ENCODE measurements around the gene TECPR1.
A peak's percentile ranks its signal among the peaks of the same experiment; 100 is the strongest.

DNA sequence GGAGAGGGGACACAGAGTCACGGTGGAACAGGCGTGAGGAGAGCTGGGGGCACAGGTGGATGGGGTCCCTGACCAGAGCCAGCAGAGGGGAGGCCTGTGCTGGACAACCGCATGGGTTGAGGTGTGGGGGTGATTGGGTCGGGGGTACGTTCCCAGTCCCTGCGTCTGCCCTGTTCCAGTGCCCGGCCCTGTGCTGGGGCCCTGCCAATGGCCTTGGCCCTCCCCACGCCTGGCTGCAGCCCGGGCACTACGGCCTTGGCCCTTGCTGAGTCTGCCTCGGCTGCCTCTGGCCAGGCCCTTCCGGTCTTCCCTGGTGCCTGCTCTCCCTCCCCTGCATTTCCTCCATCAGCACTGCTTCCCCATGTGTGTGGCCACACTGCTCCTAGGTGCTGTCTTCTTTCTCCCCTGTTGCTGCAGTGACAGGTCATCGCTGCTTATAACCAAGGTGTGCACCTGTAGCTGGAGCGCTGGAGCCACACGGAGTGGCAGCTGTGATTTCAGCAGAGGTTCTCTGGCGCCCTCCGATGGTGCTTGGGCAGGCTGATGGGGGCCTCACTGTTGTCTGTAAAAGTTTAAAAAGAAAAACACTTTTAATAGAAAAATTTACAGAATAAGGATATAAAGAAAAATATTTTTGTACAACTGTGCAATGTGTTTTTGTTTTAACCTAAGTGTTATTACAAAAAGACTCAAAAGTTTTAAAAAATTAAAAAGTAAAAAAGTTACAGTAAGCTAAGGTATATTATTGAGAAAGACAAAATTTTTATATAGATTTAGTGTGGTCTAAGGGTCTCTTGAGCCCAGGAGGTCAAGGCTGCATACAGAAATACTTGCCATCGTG, 86.0 kb downstream of the TECPR1 start:
- TF ChIP-seq EZH2 (IDR thresholded peaks at IDR 0.05; ENCODE audit: low read length, missing control alignments), result no peak
- peak; percentile 40 to 64 for TF ChIP-seq CTCF (conservative IDR thresholded peaks at IDR 0.05 in 1 of 2, IDR thresholded peaks at IDR 0.05 in 1 of 2; ENCODE audit: low read depth in 1 of 2, low read length in 2 of 2)
